RPMI7951 (cell line): ENCODE measurements around the gene SLC27A2. TPM values are rescaled to one million over a fixed set of nuclear protein-coding genes. Genes with fewer than 3 reads are reported as not detected.

Experiments used
- DNase-seq: peaks from one replicate; pipeline ENCODE4 v3.0.0-alpha.2; 2012; ENCODE audit warnings: low read depth
- total RNA-seq: library from RNA; depleted of rRNA; stranded (reverse); fragments of >200 nt; shearing (Covaris generic); gene quantifications from 2 replicates; pipeline ENCODE4 v1.2.3, GENCODE V29; 2014

The SLC27A2 gene
- total RNA-seq, 1 experiment from 2014 or later: not detected

DNA sequence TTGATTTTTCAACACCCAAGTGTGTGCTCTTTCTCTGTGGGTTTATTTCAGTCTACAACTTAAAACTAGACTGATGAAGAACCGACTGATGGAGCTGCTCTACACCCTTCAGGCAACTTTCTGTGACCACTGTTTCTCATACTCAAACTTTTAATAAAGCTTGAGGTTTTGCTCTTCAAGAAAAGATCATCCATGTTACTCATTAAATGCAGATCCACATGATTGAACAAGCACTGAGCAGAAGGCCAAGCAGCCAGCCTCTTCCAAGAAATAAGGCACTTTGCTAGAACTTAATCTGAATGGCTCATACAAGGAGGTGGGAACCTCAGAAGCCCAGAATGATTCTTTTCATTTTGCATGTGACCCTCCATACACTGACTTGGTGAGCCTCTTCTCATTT is 8.7 kb downstream of the SLC27A2 start:
- no peak for DNase-seq

DNA sequence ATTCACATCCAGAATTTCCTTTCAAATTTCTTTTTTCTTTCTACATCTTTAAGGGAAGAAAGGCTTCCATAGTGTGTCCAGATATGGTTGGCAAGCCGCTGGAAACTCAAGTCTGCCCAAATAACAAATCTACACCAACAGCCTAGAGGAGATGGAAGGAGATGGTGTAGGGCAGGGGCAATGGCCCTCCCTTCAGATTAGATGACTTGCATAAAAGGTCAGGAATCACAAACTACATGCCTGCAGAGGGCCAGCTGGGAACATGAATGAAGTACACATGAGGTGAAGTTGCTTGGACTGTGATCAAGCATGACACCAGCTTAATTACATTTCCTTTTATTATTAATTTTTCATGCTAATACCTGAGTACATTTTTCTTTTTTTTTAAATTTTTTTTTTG is 10.2 kb downstream of the SLC27A2 start:
- DNase-seq: no peak

DNA sequence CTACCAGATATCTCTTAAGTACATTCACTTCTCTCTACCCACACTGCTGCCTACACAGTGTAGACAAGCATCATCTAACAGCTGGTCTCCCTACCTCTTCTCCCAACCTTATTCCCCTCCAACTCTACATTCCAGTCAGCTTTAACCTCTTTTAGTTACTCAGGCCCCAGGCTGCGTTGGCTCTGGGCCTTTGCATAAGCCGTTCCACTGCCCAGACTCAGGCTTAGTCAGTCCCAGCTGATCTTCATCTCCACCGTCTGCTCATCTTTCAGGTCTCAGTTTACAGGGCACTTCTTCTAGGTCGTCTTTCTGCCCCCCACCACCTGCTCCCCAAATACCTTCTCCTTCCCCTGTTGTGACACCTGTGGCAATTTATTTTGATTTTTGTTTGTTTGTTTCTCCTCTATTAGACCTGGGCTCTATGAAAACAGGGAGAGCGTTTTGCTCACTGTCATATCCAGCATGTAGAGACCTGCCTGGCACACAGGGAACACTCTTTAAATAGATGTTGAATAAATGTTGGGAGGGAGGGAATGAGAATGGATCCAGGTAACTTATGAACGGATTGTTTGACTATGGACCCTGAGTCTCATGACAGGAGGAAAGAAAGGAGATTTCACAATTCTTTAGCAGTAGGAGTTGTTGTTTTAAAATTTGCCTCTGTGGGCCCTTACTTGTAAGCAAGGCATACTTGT is 11.1 kb downstream of the SLC27A2 start:
- DNase-seq: no peak

DNA sequence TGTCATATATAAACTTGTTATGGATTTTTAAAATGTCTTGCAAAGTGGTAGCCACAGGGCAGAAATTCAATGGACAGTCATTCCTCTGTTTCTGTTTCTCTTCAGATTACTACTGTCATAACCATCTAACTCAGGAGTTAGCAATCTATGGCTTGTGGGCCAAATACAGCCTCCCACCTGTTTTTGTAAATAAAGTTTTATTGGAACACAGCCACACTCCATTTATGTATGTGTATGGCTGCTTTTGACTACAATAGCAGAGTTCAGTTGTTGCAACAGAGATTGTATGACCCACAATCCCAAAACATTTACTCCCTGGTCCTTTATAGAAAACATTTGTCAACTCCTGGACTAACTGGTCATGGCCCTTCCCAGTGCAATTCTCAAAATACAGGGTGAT is 20.0 kb downstream of the SLC27A2 start:
- DNase-seq: no peak

DNA sequence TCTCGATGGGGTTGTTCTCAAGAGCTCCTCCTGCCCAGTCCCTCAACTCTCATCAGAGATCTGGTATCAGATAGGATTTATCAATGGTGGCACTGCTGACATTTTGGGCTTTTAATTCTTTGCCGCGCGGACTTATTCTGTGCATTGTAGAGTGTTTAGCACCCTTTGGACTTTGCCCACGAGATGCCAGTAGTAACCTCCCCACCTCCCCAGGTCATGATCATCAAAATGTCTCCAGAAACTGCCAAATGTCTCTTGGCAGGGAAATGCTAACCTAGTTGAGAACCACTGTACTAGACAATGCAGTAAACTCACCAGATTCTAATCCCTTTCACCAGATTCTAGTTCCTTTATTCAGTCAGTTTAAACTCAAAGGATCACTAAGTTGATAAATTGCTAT is 24.0 kb downstream of the SLC27A2 start:
- no peak for DNase-seq

DNA sequence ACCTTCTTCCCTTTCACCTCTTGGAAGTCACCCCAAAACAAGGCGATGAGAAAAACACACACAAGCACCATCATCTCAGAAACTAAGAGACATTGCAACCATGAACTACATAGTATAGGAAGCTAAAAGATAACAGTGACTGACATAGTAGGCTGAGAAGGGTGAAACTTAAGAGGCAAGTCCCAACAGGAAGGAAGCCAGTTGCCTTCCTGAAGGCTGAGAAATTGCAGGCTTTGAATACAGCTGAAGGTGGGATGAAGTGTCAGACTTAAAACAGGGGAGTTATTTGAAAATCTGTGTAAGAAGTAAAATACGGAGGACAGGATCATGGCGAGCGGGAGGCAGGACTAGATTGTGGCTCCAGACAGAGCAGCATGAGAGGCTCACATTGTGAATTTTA is 27.8 kb downstream of the SLC27A2 start:
- DNase-seq: no peak

DNA sequence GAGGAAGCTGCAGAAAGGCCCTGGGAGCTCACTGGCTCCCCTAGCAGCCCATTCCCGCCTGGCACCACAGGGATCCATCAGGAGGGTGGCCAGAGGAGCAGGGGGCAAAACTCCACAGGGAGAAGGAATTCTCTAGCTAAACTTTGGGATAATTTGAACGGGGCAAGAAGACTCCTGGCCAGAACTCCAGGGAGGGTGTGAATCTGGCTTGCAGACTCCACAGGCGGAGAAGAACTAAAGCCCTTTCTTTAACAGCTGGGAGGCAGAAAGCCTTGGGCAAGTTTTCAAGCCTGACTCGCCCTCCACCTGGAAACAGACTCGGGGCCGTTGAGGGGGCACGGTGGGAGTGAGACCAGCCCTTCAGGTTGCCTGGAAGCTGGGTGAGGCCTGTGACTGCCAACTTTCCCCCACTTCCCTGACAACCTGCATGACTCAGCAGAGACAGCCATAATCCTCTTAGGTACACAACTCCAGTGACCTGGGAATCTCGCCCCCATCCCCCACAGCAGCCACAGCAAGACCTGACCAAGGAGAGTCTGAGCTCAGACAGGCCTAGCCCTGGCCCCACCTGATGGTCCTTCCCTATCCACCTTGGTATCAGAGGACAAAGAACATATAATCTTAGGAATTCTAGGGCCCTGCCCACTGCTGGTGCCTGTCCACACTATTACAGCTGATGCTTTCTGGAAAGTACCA is 28.6 kb downstream of the SLC27A2 start:
- no peak for DNase-seq

DNA sequence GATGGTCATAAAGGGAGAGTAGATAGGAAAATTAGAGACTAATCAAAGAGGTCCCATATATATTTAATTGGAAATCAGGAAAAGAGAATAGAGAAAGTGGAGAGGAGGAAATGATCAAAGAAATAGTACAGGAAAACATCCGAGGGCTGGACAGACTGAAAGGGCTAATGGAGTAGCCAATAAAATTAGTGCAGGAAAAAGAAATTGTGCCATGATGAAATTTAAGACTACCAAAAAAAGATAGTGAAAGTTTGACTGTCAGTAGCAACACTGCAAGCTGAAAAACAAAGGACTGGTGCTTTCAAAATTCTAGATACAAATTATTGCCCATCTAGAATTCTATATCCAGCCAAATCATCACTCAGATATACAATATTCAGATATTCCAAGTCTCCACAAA is 36.3 kb downstream of the SLC27A2 start:
- no peak for DNase-seq

DNA sequence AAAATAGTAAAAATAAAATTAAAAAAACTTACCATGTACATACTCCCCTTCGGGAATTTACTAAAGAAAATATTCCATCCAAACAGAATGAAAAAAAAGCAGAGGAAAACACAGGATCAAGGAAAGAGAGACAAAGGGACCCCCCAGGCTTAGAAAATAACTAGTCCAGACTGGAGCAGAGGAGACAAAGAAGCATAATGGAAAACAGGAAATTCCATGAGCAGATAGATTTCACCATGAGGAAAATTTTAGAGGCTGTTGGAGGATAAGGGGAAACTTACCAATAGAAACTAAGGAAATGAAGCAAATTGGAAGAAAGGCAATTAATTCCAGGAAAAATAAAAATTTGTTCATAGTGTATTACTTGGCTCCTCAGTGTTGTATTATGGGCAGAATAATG is 36.7 kb downstream of the SLC27A2 start:
- no peak for DNase-seq

DNA sequence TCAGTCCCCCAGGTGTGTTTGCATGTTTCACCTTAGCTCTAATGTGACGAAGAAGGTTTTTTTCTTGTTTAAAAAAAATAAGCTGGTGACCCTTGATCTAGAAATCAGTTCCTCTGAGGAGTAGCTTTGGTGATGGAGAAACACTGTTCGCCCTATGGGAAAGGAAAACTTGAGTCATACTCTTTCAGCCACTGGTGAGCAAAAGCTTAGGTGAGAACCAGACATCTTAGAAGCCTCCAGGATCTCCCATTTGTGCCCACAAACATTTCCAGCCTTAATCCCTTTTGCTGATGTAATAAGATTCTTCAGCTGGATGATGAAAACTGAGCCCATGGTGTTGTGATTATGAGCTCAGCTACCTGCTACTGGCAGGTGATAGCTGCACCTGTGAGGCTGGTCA is 37.8 kb downstream of the SLC27A2 start:
- no peak for DNase-seq

DNA sequence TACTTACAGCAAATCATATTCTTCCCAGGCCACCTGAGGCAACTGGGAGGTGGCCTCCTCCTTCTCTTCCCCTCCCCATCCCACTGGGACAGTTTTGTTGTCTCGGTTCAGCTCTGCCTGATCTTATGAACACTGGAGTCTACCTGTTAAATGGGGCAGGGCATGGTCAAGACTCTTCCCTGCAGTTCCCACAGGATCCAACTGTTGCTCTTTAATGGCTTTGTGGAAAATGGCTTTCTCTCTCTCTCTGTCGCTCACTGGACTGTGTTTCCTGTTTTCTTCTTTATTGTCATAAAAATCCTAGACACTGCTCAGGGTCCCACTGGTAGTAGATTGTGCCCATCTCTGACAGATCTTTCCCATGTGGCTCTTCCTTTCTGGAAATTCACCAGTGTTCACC is 40.2 kb downstream of the SLC27A2 start:
- no peak for DNase-seq

DNA sequence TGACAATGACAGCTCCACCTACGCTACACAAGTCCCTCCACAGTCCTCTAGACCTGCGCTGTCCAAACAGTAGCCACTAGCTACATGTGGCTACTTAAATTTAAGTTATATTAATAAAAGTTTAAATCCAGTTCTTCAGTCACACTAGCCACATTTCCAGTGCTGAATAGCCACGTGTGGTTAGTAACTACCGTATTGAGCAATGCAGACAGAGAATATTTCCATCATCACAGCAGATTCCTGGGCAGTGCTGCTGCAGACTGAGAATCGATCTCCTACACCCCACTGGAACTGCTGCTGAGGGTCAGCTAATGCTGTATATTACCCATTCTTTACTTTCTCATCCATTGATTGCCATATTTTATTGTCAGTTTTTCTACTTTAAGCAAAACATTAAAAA is 42.6 kb downstream of the SLC27A2 start:
- DNase-seq: no peak

DNA sequence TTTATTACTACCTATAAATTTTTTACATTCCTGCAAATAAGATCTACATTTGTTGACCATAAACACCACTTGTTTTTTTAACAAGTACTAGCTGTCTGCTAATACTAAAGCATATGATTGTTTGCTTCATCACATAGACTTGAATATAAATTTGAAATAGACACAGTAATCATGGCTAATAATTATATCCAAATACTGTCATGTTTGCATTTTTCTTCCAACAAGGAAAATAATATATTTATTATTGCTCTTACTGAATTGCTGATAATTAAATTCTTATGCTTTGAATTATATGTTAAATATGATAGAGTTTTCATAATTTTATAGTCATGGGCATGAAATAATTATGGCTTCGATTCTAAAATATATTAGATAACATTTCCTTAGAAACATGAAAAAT is 43.1 kb downstream of the SLC27A2 start:
- no peak for DNase-seq

DNA sequence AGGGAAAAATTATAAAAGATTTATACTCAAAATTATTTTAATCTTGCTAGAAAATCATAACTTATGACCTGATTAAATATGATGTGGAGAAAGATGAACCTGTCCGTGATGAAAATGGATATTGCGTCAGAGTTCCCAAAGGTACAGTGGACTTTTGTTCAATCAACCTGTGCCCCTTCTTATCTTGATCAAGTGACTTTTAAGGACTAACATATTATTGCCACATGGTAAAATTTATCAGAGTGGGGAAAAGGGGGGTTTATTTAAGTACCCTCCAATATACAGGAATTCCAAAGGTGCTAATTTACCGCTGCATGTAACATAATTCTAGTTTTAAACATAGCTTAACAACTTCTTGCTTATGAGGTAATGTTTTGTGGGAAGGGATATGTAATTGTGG is 43.9 kb downstream of the SLC27A2 start:
- no peak for DNase-seq

DNA sequence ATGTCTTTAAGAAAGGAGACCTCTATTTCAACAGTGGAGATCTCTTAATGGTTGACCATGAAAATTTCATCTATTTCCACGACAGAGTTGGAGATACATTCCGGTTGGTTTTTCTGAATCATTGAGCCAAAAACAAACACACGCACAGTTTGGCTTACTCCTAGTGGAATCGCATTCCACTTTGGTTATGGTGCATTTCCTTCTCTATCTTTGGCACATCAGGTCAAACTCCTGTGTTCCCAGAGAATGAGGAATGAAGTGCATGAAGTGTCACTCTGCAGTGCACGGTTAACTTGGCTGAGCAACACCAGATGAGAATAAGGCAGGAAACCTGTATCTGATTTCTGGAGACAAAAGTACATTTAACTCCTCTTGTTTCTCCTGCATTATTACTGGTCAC is 45.1 kb downstream of the SLC27A2 start:
- peak; percentile 89 for DNase-seq

DNA sequence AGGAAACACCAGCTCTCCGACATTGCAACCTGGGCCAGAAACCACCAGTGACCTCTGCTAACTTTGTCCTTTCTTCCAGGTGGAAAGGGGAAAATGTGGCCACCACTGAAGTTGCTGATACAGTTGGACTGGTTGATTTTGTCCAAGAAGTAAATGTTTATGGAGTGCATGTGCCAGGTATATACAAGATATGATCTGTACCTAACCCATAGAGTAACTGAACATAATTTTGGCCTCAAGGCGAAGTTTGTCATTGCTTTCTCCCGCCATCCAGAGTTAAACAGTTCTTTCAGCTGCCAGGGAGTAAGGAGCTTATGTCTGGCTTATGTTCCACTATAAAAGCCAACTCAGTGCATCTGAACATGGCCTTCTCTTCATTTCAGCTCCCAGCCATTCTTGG is 46.9 kb downstream of the SLC27A2 start:
- no peak for DNase-seq

DNA sequence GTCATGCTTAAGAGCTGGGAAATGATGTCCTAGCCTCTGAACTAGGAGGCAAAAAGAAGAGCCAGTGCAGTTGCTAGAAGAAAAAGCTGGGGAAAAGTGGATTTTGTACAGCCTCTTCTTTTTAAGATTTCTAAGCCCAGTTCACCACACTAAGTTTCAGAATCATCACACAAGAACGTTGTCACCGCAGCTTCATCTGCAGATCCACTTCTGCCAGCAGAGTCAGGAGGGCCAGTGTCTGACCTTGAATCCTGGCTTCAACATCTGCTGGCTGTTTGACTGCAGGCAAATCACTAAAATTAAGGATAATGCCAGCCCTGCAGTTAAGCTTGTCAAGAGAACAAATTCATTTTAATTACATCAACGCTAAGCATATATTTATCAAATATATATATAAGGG is 47.3 kb downstream of the SLC27A2 start:
- DNase-seq: no peak

DNA sequence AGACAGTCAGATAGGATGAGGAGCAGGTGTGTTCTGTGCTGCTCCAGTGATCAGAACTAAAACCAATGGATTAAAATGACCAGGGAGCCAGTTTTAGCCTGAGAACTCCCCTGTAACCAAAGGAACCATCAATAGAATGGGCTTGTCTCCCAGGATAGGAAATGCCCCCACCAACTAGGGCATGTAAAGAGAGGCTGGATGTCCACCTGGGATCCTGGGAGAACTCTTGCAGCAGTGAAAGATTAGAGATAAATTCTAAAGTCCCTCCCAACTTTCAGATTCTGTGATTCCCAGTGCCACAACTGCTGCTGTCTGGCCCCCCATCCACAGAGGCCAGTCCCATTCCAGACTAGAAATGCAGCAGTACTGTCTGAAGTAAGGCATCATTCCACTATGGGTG is 49.8 kb downstream of the SLC27A2 start:
- DNase-seq: no peak

DNA sequence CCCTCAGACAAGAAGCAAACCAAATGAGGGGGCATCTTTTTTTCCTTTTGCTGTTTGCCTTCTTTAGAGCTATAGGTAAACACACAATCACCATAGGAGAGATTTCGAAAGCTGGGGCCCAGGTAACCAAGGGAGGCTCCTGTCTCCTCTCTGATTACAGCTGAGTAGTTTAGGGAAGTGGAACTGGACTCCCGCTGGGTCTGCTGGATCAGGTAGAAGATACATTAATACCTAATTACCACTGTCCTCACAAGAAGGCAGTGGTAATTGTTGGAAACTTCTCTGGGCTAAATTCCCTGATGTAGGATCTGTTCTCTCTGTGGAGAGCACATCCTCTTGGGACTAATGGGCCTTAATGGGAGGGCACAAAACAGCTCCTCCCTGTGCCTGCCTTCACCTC is 50.8 kb downstream of the SLC27A2 start:
- DNase-seq: no peak

DNA sequence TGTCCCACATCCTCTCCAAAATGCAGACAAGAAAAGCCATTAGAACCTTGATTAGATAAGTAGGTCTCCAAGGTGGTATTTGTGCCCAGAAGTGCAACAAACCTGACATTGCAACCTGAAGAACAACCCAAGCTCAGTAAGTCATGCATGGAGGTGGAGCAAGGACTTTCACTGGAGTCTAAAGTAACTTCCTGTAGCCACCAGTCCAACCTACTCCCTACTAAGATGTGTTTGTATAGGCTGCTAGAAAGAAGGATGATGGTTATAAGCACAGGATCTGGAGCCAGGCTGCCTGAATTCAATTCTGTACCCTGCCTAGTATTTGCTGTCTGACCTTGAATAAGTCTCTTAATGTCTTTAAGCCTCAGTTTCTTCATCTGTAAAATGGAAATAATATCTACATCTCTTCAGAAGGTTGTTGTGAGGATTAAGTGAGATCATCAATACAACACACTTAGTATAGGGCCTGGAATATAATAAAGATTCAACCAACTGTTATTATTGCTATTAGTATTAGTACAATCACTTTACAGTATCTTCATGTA is 51.3 kb downstream of the SLC27A2 start:
- DNase-seq: no peak

DNA sequence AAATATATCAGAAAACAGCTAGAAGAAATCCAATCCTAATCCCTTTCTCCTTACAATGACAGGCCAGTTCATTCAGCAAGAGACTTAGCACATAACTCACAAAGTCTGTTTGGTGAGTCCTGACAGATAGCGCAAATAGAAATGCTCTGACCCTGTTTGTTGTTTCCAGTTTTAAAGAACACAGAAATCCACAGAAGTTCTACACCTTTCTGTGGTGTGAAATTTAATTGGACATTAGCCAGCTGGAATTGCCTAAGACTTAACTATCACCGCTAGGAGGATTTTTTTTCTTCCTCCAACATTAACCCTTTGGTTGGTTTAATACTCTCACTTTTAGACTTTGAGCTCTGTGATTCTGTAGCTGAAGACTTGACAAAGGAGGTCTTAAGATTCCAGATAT is 52.8 kb downstream of the SLC27A2 start:
- no peak for DNase-seq

DNA sequence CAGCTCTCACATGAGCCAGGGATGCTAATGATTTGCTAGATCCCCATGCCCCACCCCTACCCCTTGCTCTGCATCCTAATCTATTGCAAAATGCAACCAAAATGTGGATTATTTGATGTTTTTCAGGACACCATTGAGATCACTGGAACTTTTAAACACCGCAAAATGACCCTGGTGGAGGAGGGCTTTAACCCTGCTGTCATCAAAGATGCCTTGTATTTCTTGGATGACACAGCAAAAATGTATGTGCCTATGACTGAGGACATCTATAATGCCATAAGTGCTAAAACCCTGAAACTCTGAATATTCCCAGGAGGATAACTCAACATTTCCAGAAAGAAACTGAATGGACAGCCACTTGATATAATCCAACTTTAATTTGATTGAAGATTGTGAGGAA is 53.8 kb downstream of the SLC27A2 start:
- DNase-seq: peak; percentile 42

DNA sequence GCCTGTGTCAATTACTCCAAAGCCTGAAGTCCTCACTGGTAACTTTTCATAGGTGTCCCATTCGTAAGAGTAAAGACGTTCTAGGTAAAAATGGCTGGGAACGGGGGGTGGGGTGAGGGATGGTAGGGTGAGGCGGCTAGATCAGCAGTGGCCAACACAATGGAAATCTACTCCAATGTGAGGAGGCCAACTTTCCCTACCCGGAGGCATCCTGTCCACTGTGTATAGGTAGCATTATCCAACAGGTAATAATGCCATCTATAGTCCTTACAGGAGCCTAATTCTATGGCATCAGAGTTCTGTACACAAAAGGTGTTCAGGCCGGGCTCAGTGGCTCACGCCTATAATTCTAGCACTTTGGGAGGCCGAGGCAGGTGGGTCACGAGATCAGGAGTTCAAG is 54.4 kb downstream of the SLC27A2 start:
- DNase-seq: no peak

DNA sequence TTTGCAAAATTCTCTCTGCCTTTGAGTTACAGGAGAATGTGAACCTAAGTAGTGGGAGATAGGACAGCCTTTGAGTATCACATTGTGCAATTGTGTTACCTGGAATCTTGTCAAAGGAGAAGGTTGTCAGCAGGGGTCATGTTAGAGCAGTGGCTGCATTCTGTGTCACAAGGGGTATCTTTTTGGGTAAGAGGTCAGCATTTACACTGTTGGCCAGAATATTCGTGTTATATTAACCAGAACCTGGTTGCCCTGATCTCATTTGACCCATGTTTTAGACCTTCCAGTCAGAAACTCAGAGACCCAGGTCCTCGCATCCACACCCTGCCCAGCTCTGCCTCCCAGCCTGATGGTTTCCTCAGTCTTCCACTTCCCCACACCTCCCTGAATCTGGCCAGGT is 56.3 kb downstream of the SLC27A2 start:
- DNase-seq: no peak
